GM12801 (cell line): ENCODE measurements around the gene LILRB1.

Experiments used
- CTCF ChIP-seq: IDR thresholded peaks from one replicate; pipeline ENCODE4 v1.5.1; 2011; ENCODE audit warnings: control low read depth; ENCODE audit not compliant: insufficient read length; ENCODE audit errors: extremely low read depth

Gene LILRB1

GRCh38 chr19:54616057-54616456 is 14.2 kb upstream of the LILRB1 start:
- no peak for TF ChIP-seq CTCF

GRCh38 chr19:54616821-54617560 is 13.3 kb upstream of the LILRB1 start:
- TF ChIP-seq CTCF: no peak

GRCh38 chr19:54620464-54620863 is 9.8 kb upstream of the LILRB1 start:
- no peak for TF ChIP-seq CTCF

- no peak for TF ChIP-seq CTCF
Observed at GRCh38 chr19:54622431-54622830, 7.9 kb upstream of the LILRB1 start.

- TF ChIP-seq CTCF: no peak
Observed at GRCh38 chr19:54626757-54627156, 3.5 kb upstream of the LILRB1 start.

- no peak for TF ChIP-seq CTCF
Observed at GRCh38 chr19:54630782-54631181, 498 bp downstream of the LILRB1 start.

- TF ChIP-seq CTCF: no peak
Observed at GRCh38 chr19:54633401-54633800, 3.1 kb downstream of the LILRB1 start.
